Panc1 (cell line): Measurements from ENCODE around the gene PXMP2. TPM values are rescaled to one million over a fixed set of nuclear protein-coding genes. Genes with fewer than 3 reads are reported as not detected.

ENCODE experiments used
- ATAC-seq: fragments of 200-7000 bp; cut with Tn5 transposase; 2 replicates; pipeline ENCODE4 v1.9.1; 2020; ENCODE audit warnings: mild to moderate bottlenecking, moderate library complexity
- BruUV-seq: library from RNA; stranded (reverse); fragments of 400-500 nt; replicated peaks from 2 replicates; lab custom pipeline; 2021; lab: Mats Ljungman, UMichigan
- CTCF ChIA-PET: fragments of 300-600 bp; sonication (Branson Sonifier 250); formaldehyde crosslinking; loops from one replicate; lab custom pipeline; 2022; ENCODE audit warnings: antibody characterized with exemption; lab: Charles Lee
- POLR2A ChIA-PET: fragments of 300-600 bp; sonication (Branson Sonifier 250); formaldehyde crosslinking; loops from one replicate; lab custom pipeline; 2022; ENCODE audit warnings: antibody characterized with exemption; lab: Charles Lee
- DNase-seq: peaks from one replicate; pipeline ENCODE4 v3.0.0-alpha.2; 2010; ENCODE audit warnings: low read depth, low spot score
- H3K27ac ChIP-seq: 2 replicates; pipeline ENCODE4 v1.5.1; 2011; ENCODE audit warnings: mild to moderate bottlenecking, low read length, inconsistent platforms
- H3K27me3 ChIP-seq: fragments of 200-500 bp; sonication (Bioruptor generic); 2 replicates; pipeline ENCODE4 v1.6.0; 2014; ENCODE audit warnings: low read length, inconsistent platforms; ENCODE audit not compliant: control insufficient read depth, insufficient read depth
- H3K36me3 ChIP-seq: fragments of 200-500 bp; sonication (Bioruptor generic); 2 replicates; pipeline ENCODE4 v1.5.1; 2014; ENCODE audit warnings: inconsistent platforms, mild to moderate bottlenecking, low read length, moderate library complexity; ENCODE audit not compliant: control insufficient read depth, insufficient read depth
- H3K4me1 ChIP-seq: 2 replicates; pipeline ENCODE4 v1.5.1; 2011; ENCODE audit warnings: inconsistent platforms, mild to moderate bottlenecking, low read length, moderate library complexity; ENCODE audit not compliant: control insufficient read depth, insufficient read depth
- H3K4me3 ChIP-seq, 2 experiments: 2 replicates each; pipeline ENCODE4 v1.5.1; 2011 to 2012; ENCODE audit warnings: low read depth in 2 of 2, low read length in 2 of 2, mild to moderate bottlenecking in 2 of 2, inconsistent platforms in 1 of 2, moderate library complexity in 1 of 2
- H3K9me3 ChIP-seq: fragments of 200-500 bp; sonication (Bioruptor generic); 2 replicates; pipeline ENCODE4 v1.5.1; 2014; ENCODE audit warnings: low read depth, mild to moderate bottlenecking, inconsistent platforms, low read length, moderate library complexity; ENCODE audit not compliant: control insufficient read depth, insufficient read depth
- POLR2AphosphoS5 ChIP-seq: IDR thresholded peaks from 2 replicates; pipeline ENCODE4 v1.6.1; 2012; ENCODE audit warnings: mild to moderate bottlenecking, low read depth, low read length, moderate library complexity
- SIN3A ChIP-seq: IDR thresholded peaks from 2 replicates; pipeline ENCODE4 v1.6.1; 2012; ENCODE audit warnings: low read depth, mild to moderate bottlenecking, low read length, moderate library complexity, borderline replicate concordance; ENCODE audit not compliant: insufficient read depth
- TCF7L2 ChIP-seq: IDR thresholded peaks from 2 replicates; pipeline ENCODE4 v1.6.1; 2011; ENCODE audit warnings: mild to moderate bottlenecking, low read depth, low read length, inconsistent platforms
- in situ Hi-C: cut with HindIII; loops from 2 replicates; pipeline ENCODE4 v1.10.0; 2016; ENCODE audit warnings: low sequenced_read_pairs, low pct_unique_long_range_greater_than_20kb
- intact Hi-C: fragments of 100-400 bp; cut with micrococcal nuclease; formaldehyde crosslinking; loops from one replicate; pipeline ENCODE4 v1.10.0; 2022; ENCODE audit not compliant: unreplicated experiment
- total RNA-seq: library from RNA; stranded (reverse); gene quantifications from one replicate; pipeline ENCODE4 v1.2.1, GENCODE V29; 2021; ENCODE audit not compliant: unreplicated experiment
- TF ChIP-seq, protein P1 (sequence below), 2 experiments: IDR thresholded peaks; 2 replicates each; pipeline ENCODE4 v1.6.1; 2011 to 2012; ENCODE audit warnings: low read depth in 2 of 2, control low read depth in 1 of 2, low read length in 1 of 2, mild to moderate bottlenecking in 1 of 2, moderate library complexity in 1 of 2; ENCODE audit not compliant: insufficient read depth in 1 of 2
- TF ChIP-seq, protein P2 (sequence below): fragments of 450-650 bp; IDR thresholded peaks from 2 replicates; pipeline ENCODE4 v1.5.1; 2017; ENCODE audit warnings: mild to moderate bottlenecking

The PXMP2 gene
- total RNA-seq, 1 experiment from 2014 or later: 21.3 TPM

DNA sequence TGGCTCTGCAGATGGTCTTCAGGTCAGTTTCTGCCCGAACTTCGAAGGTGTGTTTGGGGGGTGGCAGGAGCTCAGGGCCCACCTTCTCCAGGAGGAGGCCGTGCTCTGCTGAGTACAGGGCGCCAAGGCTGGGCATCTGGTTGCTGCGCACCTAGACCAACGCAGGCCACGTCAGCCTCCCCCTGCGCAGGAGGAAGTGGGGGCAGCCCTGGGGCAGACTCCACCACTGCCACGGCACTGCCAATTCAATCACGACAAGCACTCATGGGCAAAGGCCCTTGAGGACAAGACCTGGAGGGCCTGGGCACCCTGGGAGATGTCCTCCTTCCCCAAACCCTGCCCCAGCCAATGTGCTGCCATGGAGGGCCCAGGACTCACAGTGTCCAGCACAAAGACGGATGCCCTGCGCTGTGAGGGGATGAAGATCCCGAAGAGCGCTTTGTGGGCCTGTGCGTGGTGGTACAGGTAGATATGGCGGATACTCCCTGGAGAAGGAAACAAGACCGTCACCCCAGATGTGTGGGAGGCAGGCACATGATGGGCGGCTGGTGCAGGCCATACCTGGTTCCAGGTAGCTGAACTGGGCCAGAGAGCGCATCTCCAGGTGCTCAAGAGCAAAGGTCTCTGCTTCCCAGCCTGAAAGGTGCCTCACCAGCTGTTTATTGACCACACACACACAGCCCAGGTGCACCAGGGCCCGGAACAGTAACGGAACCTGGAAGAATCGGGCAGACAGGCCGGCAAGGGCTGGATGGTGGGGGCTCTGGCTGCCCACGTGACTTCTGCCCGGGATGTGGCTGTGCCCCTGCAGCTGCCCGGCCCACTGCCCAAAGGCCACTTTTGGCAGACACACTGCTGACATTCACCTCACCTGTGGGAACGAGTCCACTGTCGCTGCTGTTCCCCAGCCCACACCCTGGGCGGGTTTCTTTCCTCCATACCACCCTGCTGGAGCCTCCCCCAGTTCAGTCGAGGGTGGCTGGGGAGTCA is 44.2 kb upstream of the PXMP2 start:
- no peaks in the 10 kb centered on the region; the same call in 1 of the 2 replicates for H3K36me3 ChIP-seq
- H3K9me3 ChIP-seq: no peaks in the 10 kb centered on the region
- POLR2A ChIA-PET: no interaction called here
- no peaks in the 10 kb centered on the region for H3K27me3 ChIP-seq
- intact Hi-C loops (no loop called here), in situ Hi-C loops (no loop called here)
- DNase-seq: no peak
- CTCF ChIA-PET: no interaction called here
- no peak overlapping the region for H3K4me3 ChIP-seq
- no peaks in the 10 kb centered on the region for H3K4me1 ChIP-seq
- TF ChIP-seq TCF7L2 (no peak), POLR2AphosphoS5 (no peak), SIN3A (no peak)
- TF ChIP-seq, protein P1, sequence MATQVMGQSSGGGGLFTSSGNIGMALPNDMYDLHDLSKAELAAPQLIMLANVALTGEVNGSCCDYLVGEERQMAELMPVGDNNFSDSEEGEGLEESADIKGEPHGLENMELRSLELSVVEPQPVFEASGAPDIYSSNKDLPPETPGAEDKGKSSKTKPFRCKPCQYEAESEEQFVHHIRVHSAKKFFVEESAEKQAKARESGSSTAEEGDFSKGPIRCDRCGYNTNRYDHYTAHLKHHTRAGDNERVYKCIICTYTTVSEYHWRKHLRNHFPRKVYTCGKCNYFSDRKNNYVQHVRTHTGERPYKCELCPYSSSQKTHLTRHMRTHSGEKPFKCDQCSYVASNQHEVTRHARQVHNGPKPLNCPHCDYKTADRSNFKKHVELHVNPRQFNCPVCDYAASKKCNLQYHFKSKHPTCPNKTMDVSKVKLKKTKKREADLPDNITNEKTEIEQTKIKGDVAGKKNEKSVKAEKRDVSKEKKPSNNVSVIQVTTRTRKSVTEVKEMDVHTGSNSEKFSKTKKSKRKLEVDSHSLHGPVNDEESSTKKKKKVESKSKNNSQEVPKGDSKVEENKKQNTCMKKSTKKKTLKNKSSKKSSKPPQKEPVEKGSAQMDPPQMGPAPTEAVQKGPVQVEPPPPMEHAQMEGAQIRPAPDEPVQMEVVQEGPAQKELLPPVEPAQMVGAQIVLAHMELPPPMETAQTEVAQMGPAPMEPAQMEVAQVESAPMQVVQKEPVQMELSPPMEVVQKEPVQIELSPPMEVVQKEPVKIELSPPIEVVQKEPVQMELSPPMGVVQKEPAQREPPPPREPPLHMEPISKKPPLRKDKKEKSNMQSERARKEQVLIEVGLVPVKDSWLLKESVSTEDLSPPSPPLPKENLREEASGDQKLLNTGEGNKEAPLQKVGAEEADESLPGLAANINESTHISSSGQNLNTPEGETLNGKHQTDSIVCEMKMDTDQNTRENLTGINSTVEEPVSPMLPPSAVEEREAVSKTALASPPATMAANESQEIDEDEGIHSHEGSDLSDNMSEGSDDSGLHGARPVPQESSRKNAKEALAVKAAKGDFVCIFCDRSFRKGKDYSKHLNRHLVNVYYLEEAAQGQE (IDR thresholded peaks at IDR 0.05; ENCODE audit: insufficient read depth in 1 of 2, low read depth in 2 of 2, low read length in 1 of 2): no peak
- TF ChIP-seq, protein P2, sequence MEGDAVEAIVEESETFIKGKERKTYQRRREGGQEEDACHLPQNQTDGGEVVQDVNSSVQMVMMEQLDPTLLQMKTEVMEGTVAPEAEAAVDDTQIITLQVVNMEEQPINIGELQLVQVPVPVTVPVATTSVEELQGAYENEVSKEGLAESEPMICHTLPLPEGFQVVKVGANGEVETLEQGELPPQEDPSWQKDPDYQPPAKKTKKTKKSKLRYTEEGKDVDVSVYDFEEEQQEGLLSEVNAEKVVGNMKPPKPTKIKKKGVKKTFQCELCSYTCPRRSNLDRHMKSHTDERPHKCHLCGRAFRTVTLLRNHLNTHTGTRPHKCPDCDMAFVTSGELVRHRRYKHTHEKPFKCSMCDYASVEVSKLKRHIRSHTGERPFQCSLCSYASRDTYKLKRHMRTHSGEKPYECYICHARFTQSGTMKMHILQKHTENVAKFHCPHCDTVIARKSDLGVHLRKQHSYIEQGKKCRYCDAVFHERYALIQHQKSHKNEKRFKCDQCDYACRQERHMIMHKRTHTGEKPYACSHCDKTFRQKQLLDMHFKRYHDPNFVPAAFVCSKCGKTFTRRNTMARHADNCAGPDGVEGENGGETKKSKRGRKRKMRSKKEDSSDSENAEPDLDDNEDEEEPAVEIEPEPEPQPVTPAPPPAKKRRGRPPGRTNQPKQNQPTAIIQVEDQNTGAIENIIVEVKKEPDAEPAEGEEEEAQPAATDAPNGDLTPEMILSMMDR: no peak
- no TSS peak for BruUV-seq
- no peak for ATAC-seq
- H3K27ac ChIP-seq: no peak overlapping the region

DNA sequence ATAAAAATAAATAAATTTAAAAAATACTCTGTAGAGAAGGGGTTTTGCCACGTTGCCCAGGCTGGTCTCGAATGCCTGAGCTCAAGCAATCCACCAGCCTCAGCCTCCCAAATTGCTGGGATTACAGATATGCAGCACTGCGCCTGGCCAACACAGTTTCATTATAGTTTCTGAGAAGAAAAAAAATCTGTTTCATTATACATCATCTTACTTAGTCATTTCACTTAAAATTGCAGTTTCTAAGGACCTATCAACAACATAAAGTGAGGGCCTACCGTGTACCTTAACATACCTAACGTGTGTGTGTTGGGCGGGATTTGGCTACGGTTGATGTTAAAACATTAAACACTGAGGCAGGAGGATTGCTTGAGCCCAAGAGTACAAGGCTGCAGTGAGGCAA is 40.5 kb upstream of the PXMP2 start:
- H3K27ac ChIP-seq: no peak overlapping the region
- CTCF ChIA-PET: no interaction called here

More for the DNA sequence above, 40.5 kb upstream of the PXMP2 start:
- Histone ChIP-seq H3K4me1 (no peaks in the 10 kb centered on the region), H3K27me3 (no peaks in the 10 kb centered on the region), H3K4me3 (no peak overlapping the region), H3K9me3 (no peaks in the 10 kb centered on the region), H3K36me3 (no peaks in the 10 kb centered on the region; the same call in 1 of the 2 replicates)
- ATAC-seq (no peak), DNase-seq (no peak)
- POLR2A ChIA-PET: no interaction called here
- TF ChIP-seq TCF7L2: no peak
- no peak for TF ChIP-seq SIN3A
- TF ChIP-seq POLR2AphosphoS5: no peak
- TF ChIP-seq, protein P1 (IDR thresholded peaks at IDR 0.05; ENCODE audit: insufficient read depth in 1 of 2, low read depth in 2 of 2, low read length in 1 of 2): no peak
- TF ChIP-seq, protein P2: no peak
- in situ Hi-C loops (no loop called here), intact Hi-C loops (no loop called here)
- no TSS peak for BruUV-seq
